ENCODE results near the gene HCN3. TPM values are rescaled to one million over a fixed set of nuclear protein-coding genes. Genes with fewer than 3 reads are reported as not detected.

HCN3 gene
- total RNA-seq, result 27.2 TPM

GRCh38 chr1:155277070-155277901 is at the start of gene HCN3:
TSS of gene HCN3 (plus strand) at chr1:155277463. CDS start at chr1:155277591, 128 bp downstream.

GRCh38 chr1:155255243-155256007 is 21.8 kb upstream of the HCN3 start, which contains the start of gene ENTREP3:
TSS of gene ENTREP3 (minus strand) at chr1:155255483. CDS start at chr1:155254877, 606 bp downstream.

GRCh38 chr1:155261852-155262673 is 15.2 kb upstream of the HCN3 start, which contains the start of gene SCAMP3:
TSS of gene SCAMP3 (minus strand) at chr1:155262360. CDS start at chr1:155262151, 209 bp downstream.

GRCh38 chr1:155273343-155274245 is 3.7 kb upstream of the HCN3 start, which contains the start of gene CLK2:
TSS of gene CLK2 (minus strand) at chr1:155273504. CDS start at chr1:155270977, 2,527 bp downstream.

GRCh38 chr1:155301342-155301841 is 24.1 kb downstream of the HCN3 start, which contains the start of gene PKLR:
TSS of gene PKLR (minus strand) at chr1:155301438. CDS start at chr1:155301395, 43 bp downstream.

GRCh38 chr1:155308493-155309422 is 31.5 kb downstream of the HCN3 start, which contains the start of gene FDPS:
TSS of gene FDPS (plus strand) at chr1:155308866. CDS start at chr1:155309790, 924 bp downstream.

GRCh38 chr1:155320661-155321617 is 43.7 kb downstream of the HCN3 start, which contains the start of gene RUSC1:
TSS of gene RUSC1 (plus strand) at chr1:155320894. CDS start at chr1:155321774, 880 bp downstream.

Other genes starting within 250 kb of the HCN3 start
- not detected for gene DCST2, start 243.7 kb upstream of the HCN3 start, total RNA-seq
- not detected for gene DCST1, start 243.6 kb upstream of the HCN3 start, total RNA-seq
- 27.9 TPM for gene ADAM15, start 226.1 kb upstream of the HCN3 start, total RNA-seq
- gene EFNA4, start 213.7 kb upstream of the HCN3 start, total RNA-seq, result 0.63 TPM
- gene EFNA3, start 198.6 kb upstream of the HCN3 start, total RNA-seq, result 11.3 TPM
- gene EFNA1, start 149.6 kb upstream of the HCN3 start, total RNA-seq, result 5.6 TPM
- 7.5 TPM for gene SLC50A1, start 141.6 kb upstream of the HCN3 start, total RNA-seq
- gene DPM3, start 136.9 kb upstream of the HCN3 start, total RNA-seq, result 12.5 TPM
- gene KRTCAP2, start 104.2 kb upstream of the HCN3 start, total RNA-seq, result 37.2 TPM
- gene TRIM46, start 103.6 kb upstream of the HCN3 start, total RNA-seq, result 36.3 TPM
- gene THBS3, start 69.6 kb upstream of the HCN3 start, total RNA-seq, result 17.2 TPM
- gene MTX1, start 68.8 kb upstream of the HCN3 start, total RNA-seq, result 16.6 TPM
- gene ENTREP3, start 22.0 kb upstream of the HCN3 start, total RNA-seq, result 8.8 TPM
- gene SCAMP3, start 15.1 kb upstream of the HCN3 start, total RNA-seq, result 22.8 TPM
- gene CLK2, start 4.0 kb upstream of the HCN3 start, total RNA-seq, result 46.3 TPM
- not detected for gene PKLR, start 24.0 kb downstream of the HCN3 start, total RNA-seq
- gene FDPS, start 31.4 kb downstream of the HCN3 start, total RNA-seq, result 119 TPM
- 62.6 TPM for gene RUSC1, start 43.4 kb downstream of the HCN3 start, total RNA-seq